OCI-LY3 (cell line): ENCODE measurements around the gene ADPRS.

Source experiments
- EZH2phosphoT487 ChIP-seq: fragments of 200-600 bp; shearing (Covaris generic); IDR thresholded peaks from 2 replicates; pipeline ENCODE4 v1.6.1; 2018; ENCODE audit warnings: antibody characterized with exemption, mixed run types, low read depth
- TF ChIP-seq, protein P1 (sequence below): fragments of 200-600, 300-600 bp; sonication (generic); IDR thresholded peaks from 2 replicates; pipeline ENCODE4 v1.5.1; 2014; ENCODE audit warnings: antibody characterized with exemption, low read length, low read depth

- TF ChIP-seq, protein P1, sequence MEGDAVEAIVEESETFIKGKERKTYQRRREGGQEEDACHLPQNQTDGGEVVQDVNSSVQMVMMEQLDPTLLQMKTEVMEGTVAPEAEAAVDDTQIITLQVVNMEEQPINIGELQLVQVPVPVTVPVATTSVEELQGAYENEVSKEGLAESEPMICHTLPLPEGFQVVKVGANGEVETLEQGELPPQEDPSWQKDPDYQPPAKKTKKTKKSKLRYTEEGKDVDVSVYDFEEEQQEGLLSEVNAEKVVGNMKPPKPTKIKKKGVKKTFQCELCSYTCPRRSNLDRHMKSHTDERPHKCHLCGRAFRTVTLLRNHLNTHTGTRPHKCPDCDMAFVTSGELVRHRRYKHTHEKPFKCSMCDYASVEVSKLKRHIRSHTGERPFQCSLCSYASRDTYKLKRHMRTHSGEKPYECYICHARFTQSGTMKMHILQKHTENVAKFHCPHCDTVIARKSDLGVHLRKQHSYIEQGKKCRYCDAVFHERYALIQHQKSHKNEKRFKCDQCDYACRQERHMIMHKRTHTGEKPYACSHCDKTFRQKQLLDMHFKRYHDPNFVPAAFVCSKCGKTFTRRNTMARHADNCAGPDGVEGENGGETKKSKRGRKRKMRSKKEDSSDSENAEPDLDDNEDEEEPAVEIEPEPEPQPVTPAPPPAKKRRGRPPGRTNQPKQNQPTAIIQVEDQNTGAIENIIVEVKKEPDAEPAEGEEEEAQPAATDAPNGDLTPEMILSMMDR: no peak
- TF ChIP-seq EZH2phosphoT487: no peak
Measured at GRCh38 chr1:36080236-36080635, 8.5 kb upstream of the ADPRS start.
